CD14-positive monocyte (primary cell): ENCODE data around the gene PSMD1. TPM values are rescaled to one million over a fixed set of nuclear protein-coding genes. Genes with fewer than 3 reads are reported as not detected.

Experiments used
- DNase-seq, 3 donors: peaks; one replicate each; pipeline ENCODE4 v3.0.0-alpha.2; 2011 to 2022
- H2AFZ ChIP-seq: 2 replicates; pipeline ENCODE4 v1.6.0; 2012; ENCODE audit warnings: mild to moderate bottlenecking, low read depth, low read length, inconsistent platforms; ENCODE audit not compliant: insufficient read depth, poor library complexity, severe bottlenecking
- H3K27ac ChIP-seq, 2 donors: 1 replicate in 1 of 2; 2 replicates in 1 of 2; pipeline ENCODE4 v1.5.1; 2012 to 2013; ENCODE audit warnings: low read length in 2 of 2, control low read depth in 1 of 2, inconsistent platforms in 1 of 2, low read depth in 1 of 2, mild to moderate bottlenecking in 1 of 2
- H3K27me3 ChIP-seq, 2 donors: one replicate each; pipeline versions ENCODE4 v1.6.0 to v1.6.1; 2011 to 2013; ENCODE audit warnings: low read length in 2 of 2; ENCODE audit not compliant: control insufficient read depth in 2 of 2, insufficient read depth in 2 of 2
- H3K36me3 ChIP-seq, 2 donors: replicated peaks in 1 of 2; 1 replicate in 1 of 2; 2 replicates in 1 of 2; pipeline versions ENCODE4 v1.5.1 to v1.6.1; 2012 to 2013; ENCODE audit warnings: low read length in 2 of 2, control low read depth in 1 of 2, inconsistent platforms in 1 of 2, mild to moderate bottlenecking in 1 of 2; ENCODE audit not compliant: insufficient read depth in 2 of 2, control insufficient read depth in 1 of 2
- H3K4me1 ChIP-seq, 2 donors: 1 replicate in 1 of 2; 2 replicates in 1 of 2; pipeline versions ENCODE4 v1.5.1 to v1.6.1; 2012 to 2013; ENCODE audit warnings: low read length in 2 of 2, control low read depth in 1 of 2, inconsistent platforms in 1 of 2, mild to moderate bottlenecking in 1 of 2, moderate library complexity in 1 of 2; ENCODE audit not compliant: insufficient read depth in 2 of 2, control insufficient read depth in 1 of 2
- H3K4me2 ChIP-seq: replicated peaks from 2 replicates; pipeline ENCODE3; 2012; ENCODE audit warnings: low read length, moderate library complexity, mild to moderate bottlenecking; ENCODE audit not compliant: poor library complexity, severe bottlenecking; ENCODE audit errors: extremely low read depth
- H3K4me3 ChIP-seq, 3 experiments: fragments of 200-600 bp in 1 of 3; sonication (generic) in 1 of 3; replicated peaks in 1 of 3; 1 replicate in 2 of 3; 2 replicates in 1 of 3; pipeline ENCODE4 v1.5.1; 2011 to 2013; ENCODE audit warnings: low read length in 3 of 3, mild to moderate bottlenecking in 3 of 3, control low read depth in 2 of 3, low read depth in 2 of 3, inconsistent platforms in 1 of 3, moderate library complexity in 1 of 3
- H3K79me2 ChIP-seq: 2 replicates; pipeline ENCODE4 v1.6.0; 2012; ENCODE audit warnings: mild to moderate bottlenecking, control low read depth, inconsistent platforms, low read length, moderate library complexity; ENCODE audit not compliant: insufficient read depth
- H3K9ac ChIP-seq: 2 replicates; pipeline ENCODE4 v1.6.0; 2017; ENCODE audit warnings: low read length, mild to moderate bottlenecking; ENCODE audit not compliant: insufficient read depth, poor library complexity, severe bottlenecking
- H3K9me3 ChIP-seq, 2 donors: replicated peaks in 1 of 2; 1 replicate in 1 of 2; 2 replicates in 1 of 2; pipeline versions ENCODE4 v1.5.1 to v1.6.1; 2012 to 2013; ENCODE audit warnings: low read length in 2 of 2, control low read depth in 1 of 2; ENCODE audit not compliant: control insufficient read depth in 1 of 2, insufficient read depth in 1 of 2
- H4K20me1 ChIP-seq: 2 replicates; pipeline ENCODE4 v1.6.0; 2012; ENCODE audit warnings: mild to moderate bottlenecking, low read length, control low read depth, moderate library complexity; ENCODE audit not compliant: insufficient read depth
- H3K27ac Mint-ChIP-seq, 7 donors: one replicate each; pipeline ENCODE4 v1.8.0; 2020; ENCODE audit warnings: mild to moderate bottlenecking in 7 of 7, mixed read lengths in 7 of 7, moderate library complexity in 6 of 7, inconsistent platforms in 2 of 7
- H3K27me3 Mint-ChIP-seq, 3 donors: one replicate each; pipeline ENCODE4 v1.8.0; 2021 to 2022; ENCODE audit warnings: low read depth in 3 of 3, mild to moderate bottlenecking in 3 of 3, mixed read lengths in 3 of 3, moderate library complexity in 3 of 3, inconsistent platforms in 1 of 3
- H3K36me3 Mint-ChIP-seq, 2 donors: one replicate each; pipeline ENCODE4 v1.8.0; 2020; ENCODE audit warnings: mixed read lengths in 2 of 2, inconsistent platforms in 1 of 2, mild to moderate bottlenecking in 1 of 2
- H3K4me1 Mint-ChIP-seq: one replicate; pipeline ENCODE4 v1.8.0; 2020; ENCODE audit warnings: mild to moderate bottlenecking, mixed read lengths
- H3K4me3 Mint-ChIP-seq, 2 donors: one replicate each; pipeline ENCODE4 v1.8.0; 2020; ENCODE audit warnings: mild to moderate bottlenecking in 2 of 2, mixed read lengths in 2 of 2, moderate library complexity in 1 of 2
- H3K9me3 Mint-ChIP-seq, 7 donors: one replicate each; pipeline ENCODE4 v1.8.0; 2020 to 2022; ENCODE audit warnings: mixed read lengths in 7 of 7, mild to moderate bottlenecking in 6 of 7, moderate library complexity in 6 of 7, inconsistent platforms in 2 of 7
- WGBS: methylation state at CpG from one replicate; pipeline ENCODE4 v1.1.5; 2013; ENCODE audit warnings: missing lambda C conversion rate; ENCODE audit not compliant: insufficient coverage; 5-methylcytosine and 5-hydroxymethylcytosine counted together
- intact Hi-C, 2 donors: fragments of 100-400 bp; cut with micrococcal nuclease; formaldehyde crosslinking; loops; one replicate each; pipeline versions ENCODE4 v1.15.0 to v1.15.1; 2023
- polyA plus RNA-seq, 3 donors: library from polyadenylated mRNA; depleted of rRNA in 1 of 3; unstranded in 2 of 3; stranded (reverse) in 1 of 3; fragments of 300-500 nt in 2 of 3; fragments of >200 nt in 1 of 3; fragmentation: Illumina TruSeq in 2 of 3; gene quantifications; 1 replicate in 2 of 3; 2 replicates in 1 of 3; pipeline ENCODE4 v1.2.3, GENCODE V29; 2012 to 2021
- TF ChIP-seq, protein P1 (sequence below): fragments of 200-600 bp; IDR thresholded peaks from one replicate; pipeline ENCODE4 v1.8.0; 2022; ENCODE audit warnings: antibody characterized with exemption, mild to moderate bottlenecking

PSMD1 gene
- polyA plus RNA-seq, 3 donors, result 23.5 to 53.9 (median 37.7) TPM

- Mint-ChIP-seq H3K9me3 (peaks cover 0 to 10% (median 2%) of the 10 kb centered on the region in 7 donors), H3K36me3 (no peaks in the 10 kb centered on the region), H3K27me3 (peaks cover 48 to 77% (median 65%) of the 10 kb centered on the region in 3 donors), H3K27ac (no peak overlapping the region), H3K4me1 (peaks cover 4% of the 10 kb centered on the region), H3K4me3 (peak overlapping the region; percentile 24 to 59)
- no peak overlapping the region for H3K4me3 ChIP-seq
- H2AFZ ChIP-seq, result no peak overlapping the region
- H3K79me2 ChIP-seq, result no peaks in the 10 kb centered on the region
- H3K27ac ChIP-seq, result no peak overlapping the region
- no peak for DNase-seq
- H4K20me1 ChIP-seq, result no peaks in the 10 kb centered on the region
- H3K27me3 ChIP-seq, result peaks cover 38 to 56% of the 10 kb centered on the region in 2 donors
- intact Hi-C loops, result no loop called here
- TF ChIP-seq, protein P1, sequence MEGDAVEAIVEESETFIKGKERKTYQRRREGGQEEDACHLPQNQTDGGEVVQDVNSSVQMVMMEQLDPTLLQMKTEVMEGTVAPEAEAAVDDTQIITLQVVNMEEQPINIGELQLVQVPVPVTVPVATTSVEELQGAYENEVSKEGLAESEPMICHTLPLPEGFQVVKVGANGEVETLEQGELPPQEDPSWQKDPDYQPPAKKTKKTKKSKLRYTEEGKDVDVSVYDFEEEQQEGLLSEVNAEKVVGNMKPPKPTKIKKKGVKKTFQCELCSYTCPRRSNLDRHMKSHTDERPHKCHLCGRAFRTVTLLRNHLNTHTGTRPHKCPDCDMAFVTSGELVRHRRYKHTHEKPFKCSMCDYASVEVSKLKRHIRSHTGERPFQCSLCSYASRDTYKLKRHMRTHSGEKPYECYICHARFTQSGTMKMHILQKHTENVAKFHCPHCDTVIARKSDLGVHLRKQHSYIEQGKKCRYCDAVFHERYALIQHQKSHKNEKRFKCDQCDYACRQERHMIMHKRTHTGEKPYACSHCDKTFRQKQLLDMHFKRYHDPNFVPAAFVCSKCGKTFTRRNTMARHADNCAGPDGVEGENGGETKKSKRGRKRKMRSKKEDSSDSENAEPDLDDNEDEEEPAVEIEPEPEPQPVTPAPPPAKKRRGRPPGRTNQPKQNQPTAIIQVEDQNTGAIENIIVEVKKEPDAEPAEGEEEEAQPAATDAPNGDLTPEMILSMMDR, result no peak
- H3K4me2 ChIP-seq, result no peak overlapping the region
- WGBS, result 25% methylated on average over 12 of the region's 21 CpGs
- peaks cover 0 to 19% of the 10 kb centered on the region in 2 donors for H3K9me3 ChIP-seq
- peaks cover 0 to 2% of the 10 kb centered on the region in 2 donors for H3K4me1 ChIP-seq
- H3K9ac ChIP-seq, result no peak overlapping the region
- H3K36me3 ChIP-seq, result no peaks in the 10 kb centered on the region
These were observed 18.0 kb upstream of the PSMD1 start for GRCh38 chr2:231038483-231039293.

DNA sequence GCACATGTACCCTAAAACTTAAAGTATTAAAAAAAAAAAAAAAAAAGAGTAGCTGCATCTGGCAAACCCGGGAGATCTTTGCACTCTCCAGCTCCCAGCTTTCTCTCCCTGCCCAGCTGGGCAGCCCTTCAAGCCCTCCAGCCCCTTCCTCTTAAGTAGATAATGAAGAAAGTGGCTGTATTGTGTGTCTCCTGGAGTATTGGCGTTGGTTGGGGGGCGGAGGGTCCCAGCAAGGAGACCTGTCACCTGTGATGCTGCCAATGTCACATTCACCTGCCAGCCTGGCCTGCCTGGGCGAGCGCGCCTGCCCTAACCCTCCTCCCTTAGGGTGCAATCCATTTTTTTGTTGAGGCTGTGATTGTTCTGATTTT, 17.4 kb upstream of the PSMD1 start:
- H3K4me3 Mint-ChIP-seq, result peak overlapping the region in 1 of 2 donors; percentile 59
- peaks cover 46 to 74% (median 61%) of the 10 kb centered on the region in 3 donors for H3K27me3 Mint-ChIP-seq
- no peaks in the 10 kb centered on the region for H3K79me2 ChIP-seq
- H3K27ac Mint-ChIP-seq, result no peak overlapping the region
- H3K9me3 ChIP-seq, result peaks cover 0 to 19% of the 10 kb centered on the region in 2 donors
- H3K27me3 ChIP-seq, result peaks cover 38 to 56% of the 10 kb centered on the region in 2 donors
- H3K4me1 ChIP-seq, result peaks cover 0 to 2% of the 10 kb centered on the region in 2 donors
- no peaks in the 10 kb centered on the region for H3K36me3 Mint-ChIP-seq
- peaks cover 0 to 10% (median 2%) of the 10 kb centered on the region in 7 donors for H3K9me3 Mint-ChIP-seq
- intact Hi-C loops, result no loop called here
- no CpG with 5 or more reads among the region's 6 CpGs for WGBS
- no peaks in the 10 kb centered on the region for H3K36me3 ChIP-seq
- no peak overlapping the region for H3K4me2 ChIP-seq
- H3K4me1 Mint-ChIP-seq, result peaks cover 4% of the 10 kb centered on the region
- no peaks in the 10 kb centered on the region for H4K20me1 ChIP-seq
- H3K9ac ChIP-seq, result no peak overlapping the region
- TF ChIP-seq, protein P1, result no peak
- H3K4me3 ChIP-seq, result no peak overlapping the region
- no peak overlapping the region for H2AFZ ChIP-seq
- H3K27ac ChIP-seq, result no peak overlapping the region
- no peak for DNase-seq
